Esophagus mucosa (tissue), 1 donor: ENCODE results near the gene TTC16. TPM values are rescaled to one million over a fixed set of nuclear protein-coding genes. Genes with fewer than 3 reads are reported as not detected.

Experiments used
- ATAC-seq: fragments of 200-7000 bp; cut with Tn5 transposase; one replicate; pipeline ENCODE4 v1.9.1; 2020
- total RNA-seq: library from RNA; stranded (reverse); gene quantifications from one replicate; pipeline ENCODE4 v1.2.4, GENCODE V29; 2023
- donor health status: DM: yes; HTN: yes; CAD: no.

TTC16 gene, protein sequence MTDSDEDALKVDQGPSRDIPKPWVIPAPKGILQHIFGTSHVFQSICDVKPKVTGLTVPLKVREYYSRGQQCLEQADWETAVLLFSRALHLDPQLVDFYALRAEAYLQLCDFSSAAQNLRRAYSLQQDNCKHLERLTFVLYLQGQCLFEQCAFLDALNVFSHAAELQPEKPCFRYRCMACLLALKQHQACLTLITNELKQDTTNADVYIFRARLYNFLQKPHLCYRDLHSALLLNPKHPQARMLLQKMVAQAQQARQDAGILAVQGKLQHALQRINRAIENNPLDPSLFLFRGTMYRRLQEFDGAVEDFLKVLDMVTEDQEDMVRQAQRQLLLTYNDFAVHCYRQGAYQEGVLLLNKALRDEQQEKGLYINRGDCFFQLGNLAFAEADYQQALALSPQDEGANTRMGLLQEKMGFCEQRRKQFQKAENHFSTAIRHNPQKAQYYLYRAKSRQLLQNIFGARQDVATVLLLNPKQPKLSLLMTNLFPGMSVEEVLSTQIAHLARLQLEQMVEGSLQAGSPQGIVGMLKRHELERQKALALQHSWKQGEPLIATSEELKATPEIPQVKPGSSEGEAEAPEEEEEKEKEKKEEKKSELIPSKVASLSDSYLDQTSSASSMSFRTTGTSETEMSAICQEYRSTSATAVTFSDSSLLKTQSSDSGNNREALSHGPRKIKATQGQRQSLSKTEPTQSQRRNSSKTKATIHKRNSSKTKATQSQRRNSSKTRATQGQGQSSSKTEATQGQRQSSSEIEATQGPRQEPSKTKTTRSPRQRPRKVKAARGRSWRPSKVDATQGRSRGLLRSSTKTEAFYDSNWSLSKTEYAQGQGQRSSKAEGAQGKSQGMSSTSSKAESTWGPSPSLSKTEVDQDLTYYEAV
- total RNA-seq = not detected

DNA sequence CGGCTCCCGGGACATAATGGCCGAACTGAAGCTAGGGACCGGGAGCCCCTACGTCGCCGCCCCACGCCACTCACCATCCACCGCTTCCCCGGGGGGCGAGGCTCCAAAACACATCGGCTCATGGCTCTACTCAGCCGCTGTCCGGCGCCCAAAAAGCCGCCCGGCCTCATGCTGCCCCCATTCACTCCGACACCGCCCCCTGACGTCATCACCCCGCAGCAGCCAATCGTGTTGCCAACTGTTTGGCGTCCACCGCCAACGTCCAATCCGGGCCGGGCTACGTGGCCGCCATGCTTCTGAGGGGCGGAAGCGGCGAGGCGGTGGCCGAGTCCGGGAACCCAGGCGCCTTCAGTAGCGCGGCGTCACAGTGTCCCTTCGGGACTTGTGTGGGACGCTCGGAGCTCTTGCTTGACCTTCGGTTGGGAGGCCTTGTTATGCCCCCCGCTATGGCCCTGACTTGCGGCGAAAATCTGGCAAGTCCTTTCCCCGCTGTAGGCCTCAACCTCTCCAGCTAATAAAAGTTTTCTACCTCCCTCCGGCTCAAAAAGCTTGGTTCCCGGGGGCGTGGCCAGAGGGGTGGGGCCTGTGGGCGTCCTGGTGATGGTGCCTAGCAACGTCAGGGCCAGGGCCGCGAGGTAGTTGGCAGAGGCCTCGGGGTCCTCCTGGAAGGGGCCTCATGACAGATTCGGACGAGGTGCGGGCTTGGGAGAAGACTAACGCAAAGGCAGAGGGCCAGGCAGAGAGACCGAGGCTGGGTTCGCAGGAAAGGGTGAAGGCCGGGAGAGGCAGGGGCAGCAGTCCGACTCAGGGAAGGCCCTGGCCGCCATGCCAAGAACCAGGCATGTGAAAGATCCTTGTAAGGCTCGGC is at the start of gene TTC16, which contains the start of gene PTRH1:
Gene TTC16, plus strand, starts transcription at position 610 of the 868 bp plus-strand sequence. Its CDS starts 67 bp downstream, at position 677.
Gene PTRH1, minus strand, starts transcription at position 194 of the 868 bp plus-strand sequence. Its CDS starts 24 bp downstream, at position 170.
- ATAC-seq = peak; percentile 93

DNA sequence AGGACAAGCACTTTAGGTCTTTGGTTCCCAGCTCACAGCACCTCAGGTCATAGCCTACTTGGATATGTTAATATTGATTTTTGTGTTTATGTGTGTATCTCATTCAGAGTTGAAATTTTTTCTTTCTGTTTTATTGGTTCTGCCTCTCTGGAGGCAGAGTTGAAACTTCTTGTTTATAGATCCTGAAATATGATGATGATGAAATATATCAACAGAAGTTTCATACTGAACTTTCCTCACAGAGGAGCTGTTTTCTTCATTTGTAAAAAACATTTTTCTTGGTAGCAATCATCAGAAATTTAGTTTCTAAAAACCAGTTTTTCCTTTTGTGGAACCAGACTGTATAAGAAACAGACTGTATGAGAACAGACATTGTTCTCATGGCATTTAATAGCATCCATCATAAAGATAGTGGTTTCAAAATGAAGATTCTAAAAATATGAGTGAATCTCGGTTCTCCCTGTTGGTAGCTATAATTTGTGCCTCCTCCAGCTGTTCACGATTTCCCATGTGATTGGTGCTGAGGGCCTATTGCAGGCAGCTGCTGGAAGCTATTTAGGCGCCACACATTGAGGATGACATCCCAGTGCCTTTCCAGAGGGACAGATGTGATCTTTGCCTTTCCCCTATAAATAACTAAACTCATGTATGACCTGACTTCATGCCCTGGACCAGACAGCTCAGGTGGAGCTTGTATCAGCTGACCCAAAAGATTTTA is 48.6 kb upstream of the TTC16 start:
- no peak for ATAC-seq

DNA sequence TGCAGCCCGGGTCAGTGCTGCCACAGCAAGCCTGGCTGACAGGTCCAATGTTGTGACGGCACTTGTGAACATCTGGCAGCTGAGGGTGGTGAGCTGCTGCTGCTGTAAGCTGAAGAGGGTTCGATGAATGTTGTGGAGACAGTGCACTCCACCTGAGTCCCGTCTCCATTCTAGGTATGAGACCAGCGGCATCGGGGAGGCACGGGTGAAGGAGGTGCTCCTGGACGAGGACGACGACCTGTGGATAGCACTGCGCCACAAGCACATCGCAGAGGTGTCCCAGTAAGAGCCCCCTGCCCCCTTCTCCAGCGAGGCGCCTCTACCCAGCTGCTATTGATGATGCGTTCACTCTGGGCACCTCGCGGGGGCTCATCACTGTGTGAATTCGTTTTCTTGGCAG is 48.0 kb upstream of the TTC16 start:
- no peak for ATAC-seq

DNA sequence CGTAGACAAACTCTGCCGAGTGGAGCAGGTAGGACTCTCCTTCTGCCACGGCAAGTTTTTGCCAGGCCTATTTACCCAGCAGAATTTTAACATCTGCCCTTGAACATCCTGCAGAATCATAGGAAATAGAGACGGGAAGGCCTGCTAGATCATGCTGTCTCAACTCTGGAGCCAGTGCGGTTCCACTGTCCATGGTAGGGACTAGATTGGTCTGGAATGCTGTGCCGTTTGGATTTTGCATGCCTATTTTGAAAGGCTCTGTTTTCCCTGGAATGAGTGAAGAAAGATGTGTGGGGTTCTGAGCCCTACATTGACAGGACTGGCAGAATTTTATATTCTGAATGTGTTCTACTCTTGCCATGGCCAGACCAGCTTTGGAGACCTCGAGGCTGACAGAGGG is 42.6 kb upstream of the TTC16 start:
- no peak for ATAC-seq

DNA sequence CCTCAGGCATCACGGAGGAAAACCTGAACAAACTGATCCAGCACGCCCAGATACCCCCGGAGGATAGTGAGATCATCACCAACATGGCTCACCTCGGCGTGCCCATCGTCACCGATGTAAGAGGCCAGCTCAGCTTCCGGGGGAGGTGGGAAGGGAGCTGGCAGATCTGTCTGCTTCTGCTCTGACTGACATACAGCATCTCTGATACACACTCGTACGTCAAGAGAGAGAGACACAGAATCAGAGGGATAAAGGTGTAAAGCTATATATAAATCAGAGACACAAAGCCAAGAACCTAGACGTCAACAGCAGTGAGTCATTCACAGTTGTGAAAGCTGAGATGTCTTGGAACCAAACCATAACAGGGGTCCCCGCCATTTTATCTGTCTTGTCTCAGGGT is 39.2 kb upstream of the TTC16 start:
- ATAC-seq = peak; percentile 41

DNA sequence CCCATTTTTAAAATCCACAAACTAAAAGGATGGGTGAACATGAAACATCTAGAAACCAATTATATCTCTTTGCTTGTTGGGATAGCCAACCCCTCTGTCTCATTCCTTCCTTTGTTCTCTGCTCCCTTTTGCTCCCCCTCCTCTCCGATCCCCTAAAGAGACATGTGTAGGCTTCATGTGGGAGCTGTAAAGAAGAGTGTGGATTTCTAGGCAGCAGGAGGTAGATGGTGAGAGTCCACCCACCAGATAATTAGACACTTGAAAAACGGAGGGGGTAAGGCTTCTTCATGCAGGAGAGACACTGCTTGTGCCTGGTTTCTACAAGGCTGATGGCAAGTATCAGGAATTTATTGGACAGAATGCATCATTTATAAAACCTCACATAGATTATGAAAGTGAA is 36.4 kb upstream of the TTC16 start:
- no peak for ATAC-seq

DNA sequence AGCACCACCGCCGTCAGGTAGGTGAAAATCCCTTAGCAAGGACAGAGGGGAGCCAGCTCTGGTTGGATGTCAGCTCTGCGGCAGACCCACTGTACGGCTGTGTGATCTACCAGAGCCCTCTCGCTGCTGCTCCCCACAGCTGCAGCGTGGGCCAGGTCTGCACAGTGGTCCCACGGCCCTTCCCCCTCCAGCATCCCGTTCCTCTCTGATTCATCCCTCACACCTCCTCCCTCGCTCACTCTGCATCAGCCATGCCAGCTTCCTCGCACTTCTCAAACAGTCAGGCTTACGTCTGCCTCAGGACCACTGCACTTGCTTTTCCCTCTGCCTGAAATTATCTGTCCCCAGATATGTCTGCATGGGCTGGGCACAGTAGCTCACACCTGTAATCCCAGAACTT is 35.7 kb upstream of the TTC16 start:
- ATAC-seq = no peak

DNA sequence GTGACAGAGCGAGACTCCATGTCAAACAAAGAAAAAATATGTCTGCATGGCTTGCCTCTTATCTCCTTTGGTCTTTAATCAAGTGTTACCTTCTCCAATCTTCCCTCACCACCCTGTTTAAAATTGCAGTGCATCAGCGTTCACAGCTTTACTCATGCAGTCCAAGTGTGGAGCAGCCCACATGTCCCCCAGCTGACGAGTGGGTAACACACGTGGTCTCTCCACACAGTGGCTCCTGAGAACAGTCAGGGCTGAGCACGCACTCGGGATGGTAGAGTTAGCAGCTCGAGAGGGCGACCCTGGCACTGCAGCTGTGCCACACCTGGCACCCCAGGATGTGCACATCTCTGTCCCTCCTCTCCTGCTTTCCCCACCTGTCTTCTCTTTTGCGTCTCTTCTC is 35.0 kb upstream of the TTC16 start:
- no peak for ATAC-seq

DNA sequence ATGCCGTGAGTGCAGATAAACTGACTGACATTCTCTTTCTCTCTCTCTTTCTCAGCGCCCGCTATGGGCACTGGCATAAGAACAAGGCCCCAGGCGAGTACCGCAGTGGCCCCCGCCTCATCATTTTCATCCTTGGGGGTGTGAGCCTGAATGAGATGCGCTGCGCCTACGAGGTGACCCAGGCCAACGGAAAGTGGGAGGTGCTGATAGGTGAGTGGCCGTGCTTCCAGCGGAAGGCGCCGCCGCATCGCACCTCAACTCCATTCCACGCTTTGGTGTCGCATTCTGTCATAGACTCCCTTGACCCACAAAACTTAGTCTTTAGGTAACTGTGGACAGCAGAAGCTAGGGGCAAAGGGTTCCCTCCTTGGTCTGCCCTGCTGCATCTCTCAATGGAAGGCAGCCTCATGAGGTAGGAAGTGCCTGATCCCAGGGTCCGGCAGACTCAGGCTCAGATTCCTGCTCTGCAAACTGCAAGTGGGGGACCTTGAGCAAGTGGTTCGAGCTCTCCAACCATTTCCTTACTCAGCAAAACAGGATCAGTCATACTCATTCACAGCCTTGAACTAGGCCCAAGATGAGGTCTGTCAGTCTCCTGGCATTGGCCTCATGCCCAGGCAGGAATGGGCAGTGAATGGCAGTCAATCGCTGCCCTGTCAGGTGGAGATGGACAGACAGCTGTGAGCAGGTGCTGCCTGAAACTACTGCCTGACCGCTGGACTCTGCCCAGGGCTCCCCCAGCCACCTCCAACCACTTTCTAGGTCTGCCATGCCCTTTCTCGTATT is 33.3 kb upstream of the TTC16 start:
- no peak for ATAC-seq

DNA sequence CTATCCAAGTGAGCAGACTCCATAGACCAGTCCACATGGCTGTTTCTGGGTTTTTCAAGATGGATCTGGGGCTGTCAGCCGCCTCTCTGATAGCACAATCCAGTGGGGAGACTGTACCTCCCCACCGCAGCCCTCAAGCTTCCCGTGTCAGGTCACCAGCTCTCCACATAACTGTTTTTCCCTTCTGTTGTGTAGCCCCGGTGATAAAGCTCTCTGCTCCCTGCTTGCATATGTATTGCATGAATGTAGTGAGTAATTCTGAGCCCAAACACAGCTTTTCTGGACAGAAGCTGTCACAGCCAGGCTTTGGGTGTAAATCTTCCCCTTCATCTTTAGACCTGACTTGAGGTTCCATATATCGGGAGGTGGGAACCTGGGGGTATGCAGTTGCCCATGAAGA is 32.2 kb upstream of the TTC16 start:
- ATAC-seq = no peak

DNA sequence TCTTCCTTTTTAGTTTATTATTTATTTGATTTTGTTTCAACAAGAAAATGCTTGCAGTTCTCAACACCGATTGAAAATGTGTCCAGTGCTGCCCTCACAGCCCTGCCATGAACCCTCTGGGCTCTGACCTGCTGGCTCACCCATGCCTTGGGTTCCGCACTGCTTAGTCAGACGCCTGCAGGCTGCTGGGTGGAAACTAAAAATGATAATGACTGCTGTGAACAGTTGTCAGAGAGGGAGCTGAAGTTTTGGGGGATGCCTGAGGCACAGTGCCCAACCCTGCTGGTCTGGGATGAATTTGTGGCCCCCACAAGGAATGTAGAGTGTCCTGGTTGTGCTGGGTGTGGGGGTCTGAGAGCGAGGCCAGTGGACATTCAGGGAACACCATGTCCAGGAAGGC is 31.3 kb upstream of the TTC16 start:
- ATAC-seq = no peak

DNA sequence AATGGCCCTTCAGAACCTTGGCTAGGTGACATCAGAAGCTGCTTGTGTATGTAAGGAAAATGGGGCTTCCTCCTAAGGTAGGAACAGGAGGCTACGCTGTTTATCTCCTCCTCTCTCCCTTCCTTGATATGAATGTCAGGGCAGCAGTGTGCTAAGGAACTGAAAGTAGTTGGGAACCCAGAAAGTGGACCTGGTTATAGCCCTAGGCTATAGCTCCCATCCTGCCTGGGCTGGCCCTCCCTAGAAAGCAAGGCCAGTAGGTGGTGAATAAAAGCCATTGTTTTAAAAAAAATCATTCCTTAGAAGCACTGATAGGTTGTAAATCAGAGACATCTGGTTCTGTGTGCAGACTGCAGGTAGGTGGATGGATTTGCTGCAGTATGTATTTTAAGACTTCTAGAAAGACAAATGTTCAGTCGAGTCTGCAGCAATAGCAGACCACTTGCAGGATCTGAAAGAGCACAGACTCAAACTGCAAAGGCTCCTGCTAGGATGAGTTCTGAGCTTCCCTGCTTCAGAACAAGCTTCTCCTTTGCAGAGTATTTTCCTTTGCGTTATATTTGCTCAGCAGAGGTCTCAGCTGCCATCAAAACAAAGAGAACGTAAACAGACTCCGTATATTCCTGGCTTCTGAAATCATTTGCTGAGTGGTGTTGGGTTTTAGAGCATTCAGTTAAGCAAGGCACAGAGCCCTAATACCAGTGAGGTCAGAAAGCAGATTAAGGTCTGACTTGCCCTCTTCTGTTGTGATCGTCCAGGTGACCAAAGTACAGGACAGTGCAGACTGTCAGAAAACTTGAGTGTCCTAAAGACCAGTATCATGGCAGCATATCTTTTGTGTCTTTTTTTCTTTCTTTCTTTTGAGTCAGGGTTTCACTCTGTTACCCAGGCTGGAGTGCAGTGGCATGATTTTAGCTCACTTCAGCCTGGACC is 29.2 kb upstream of the TTC16 start:
- ATAC-seq = no peak

DNA sequence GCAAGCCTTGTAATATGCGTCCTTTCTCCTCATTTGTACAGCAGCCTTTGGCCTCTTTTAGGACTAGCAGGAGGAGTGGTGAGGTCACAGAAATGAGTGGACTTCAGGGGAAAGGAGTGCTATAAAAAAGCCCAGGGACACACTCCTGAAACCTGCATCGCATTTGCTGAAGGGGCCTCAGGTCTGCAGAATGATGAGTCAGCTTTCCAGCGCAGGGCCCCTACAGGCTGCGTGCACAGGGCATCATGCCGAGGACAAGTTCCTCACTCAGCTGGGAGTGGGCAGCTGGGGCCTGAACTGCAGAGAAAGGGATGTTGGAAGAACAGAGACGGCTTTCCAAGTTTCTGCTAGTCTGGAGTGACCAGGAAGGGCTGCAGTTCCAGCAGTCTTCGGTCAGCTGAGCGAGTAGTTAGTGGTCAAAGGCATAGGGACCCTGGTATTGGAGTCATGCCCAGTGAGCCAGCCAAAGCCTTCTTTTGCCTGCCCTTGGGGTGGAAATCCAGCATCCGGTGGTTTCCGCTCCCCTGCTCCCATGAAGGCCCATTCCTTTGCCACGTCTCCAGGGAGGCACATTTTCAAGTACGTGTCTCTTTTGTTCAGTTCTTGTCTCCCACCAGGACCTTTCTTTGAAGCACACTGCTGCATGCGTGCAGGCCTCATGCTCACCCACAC is 26.4 kb upstream of the TTC16 start:
- no peak for ATAC-seq

DNA sequence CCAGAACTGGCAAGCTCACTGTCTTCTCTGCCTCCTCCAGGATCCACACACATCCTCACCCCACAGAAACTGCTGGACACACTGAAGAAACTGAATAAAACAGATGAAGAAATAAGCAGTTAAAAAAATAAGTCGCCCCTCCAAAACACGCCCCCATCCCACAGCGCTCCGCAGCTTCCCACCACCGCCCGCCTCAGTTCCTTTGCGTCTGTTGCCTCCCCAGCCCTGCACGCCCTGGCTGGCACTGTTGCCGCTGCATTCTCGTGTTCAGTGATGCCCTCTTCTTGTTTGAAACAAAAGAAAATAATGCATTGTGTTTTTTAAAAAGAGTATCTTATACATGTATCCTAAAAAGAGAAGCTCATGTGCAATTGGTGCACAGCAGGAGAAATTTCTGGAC is 25.1 kb upstream of the TTC16 start:
- no peak for ATAC-seq

DNA sequence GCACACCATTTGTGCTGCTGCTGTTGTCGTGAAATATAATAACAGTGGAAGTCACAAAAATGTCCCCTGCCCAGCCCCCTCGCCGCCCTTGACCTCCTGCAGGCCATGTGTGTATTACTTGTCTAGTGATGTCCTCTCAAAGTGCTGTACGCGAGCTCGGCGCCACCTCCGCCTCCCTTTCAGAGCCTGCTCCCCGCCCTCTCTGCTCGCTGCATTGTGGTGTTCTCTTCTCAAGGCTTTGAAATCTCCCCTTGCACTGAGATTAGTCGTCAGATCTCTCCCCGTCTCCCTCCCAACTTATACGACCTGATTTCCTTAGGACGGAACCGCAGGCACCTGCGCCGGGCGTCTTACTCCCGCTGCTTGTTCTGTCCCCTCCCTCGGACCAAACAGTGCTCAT is 23.8 kb upstream of the TTC16 start:
- no peak for ATAC-seq

DNA sequence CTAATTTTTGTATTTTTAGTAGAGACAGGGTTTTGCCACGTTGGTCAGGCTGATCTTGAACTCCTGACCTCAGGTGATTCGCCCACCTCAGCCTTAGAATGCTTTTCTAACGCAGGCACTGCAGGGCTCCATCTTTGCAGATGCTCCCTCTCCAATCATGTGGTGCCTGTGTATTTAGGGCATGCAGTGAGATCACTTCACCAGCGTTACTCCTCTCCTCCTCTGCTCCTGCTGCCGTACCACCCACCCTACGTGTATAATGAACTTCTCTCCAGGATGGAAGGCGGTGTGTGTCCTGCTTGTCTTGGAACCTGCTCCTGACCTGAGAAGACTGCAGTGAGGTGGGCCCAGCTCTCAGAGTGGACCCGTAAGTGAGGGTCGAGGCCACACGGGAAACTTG is 22.7 kb upstream of the TTC16 start:
- ATAC-seq = no peak

DNA sequence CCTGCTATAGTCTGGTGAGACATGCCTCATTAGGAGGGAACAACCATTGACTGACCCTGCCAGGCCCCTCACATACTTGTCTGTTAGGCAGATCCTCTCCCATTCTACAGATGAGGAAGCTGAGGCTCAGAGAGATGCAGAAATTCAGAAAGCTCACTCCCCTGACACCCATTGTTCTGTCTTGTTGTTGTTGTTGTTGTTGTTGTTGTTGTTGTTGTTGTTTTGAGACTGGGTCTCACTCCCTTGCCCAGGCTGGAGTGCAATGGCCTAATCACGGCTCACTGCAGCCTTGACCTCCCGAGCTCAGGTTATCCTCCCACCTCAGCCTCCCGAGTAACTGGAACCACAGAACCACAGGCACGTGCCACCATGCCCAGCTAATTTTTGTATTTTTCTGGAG is 22.2 kb upstream of the TTC16 start:
- ATAC-seq = no peak

DNA sequence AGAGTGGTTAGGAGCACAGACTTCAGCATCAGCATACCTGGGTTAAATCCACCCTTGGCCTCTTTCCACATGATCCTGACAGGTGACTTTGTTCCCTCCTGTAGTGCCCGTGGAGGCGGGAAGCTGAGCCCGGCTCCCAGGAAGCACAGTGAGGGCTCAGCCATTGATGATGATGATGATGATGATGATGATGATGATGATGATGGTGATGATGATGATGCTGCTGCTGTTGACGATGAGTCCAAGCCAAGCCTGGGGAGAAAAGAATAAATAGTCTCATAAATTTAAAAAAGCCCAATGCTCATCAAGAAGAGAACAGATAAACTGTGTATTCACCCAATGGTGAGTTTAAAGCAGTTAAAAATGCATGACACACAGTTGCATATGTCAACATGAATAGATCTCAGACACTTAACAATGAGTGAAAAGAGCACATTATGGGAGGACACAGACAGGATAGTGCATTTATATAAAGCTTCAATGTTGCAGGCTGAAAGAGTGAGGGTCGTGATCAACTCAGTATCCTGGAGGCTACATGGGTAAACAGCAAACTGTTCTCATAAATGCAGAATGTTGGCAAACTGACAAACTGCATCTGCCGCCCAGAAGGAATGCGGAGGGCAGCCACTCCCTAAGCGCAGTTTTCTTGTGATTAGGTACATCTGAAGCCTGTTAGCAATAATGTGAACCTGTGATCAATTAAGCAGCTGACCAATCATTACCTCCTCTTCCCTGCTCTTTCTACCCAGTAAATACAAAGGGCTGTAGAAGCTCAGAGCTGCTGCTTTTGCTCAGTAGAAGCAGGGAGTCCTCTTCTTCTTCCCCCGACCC is 20.8 kb upstream of the TTC16 start:
- ATAC-seq = no peak

DNA sequence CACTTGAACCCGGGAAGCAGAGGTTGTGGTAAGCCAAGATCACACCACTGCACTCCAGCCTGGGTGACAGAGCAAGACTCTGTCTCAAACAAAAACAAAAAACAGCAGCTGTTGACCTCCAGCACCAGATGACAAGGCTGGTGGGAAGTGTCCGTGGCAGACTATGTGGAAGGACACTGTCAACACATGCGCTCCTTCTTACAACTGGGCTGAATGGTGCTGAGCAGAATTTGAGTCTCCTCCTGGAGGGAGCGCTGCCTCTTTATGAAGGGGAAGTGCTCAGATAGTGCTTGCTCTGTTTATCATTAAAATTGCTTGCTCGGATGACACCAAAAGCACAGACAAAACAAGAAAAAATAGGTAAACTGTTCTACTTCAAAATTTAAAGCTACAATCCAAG is 18.3 kb upstream of the TTC16 start:
- ATAC-seq = no peak
